NCI-H526 (cell line): ENCODE measurements around the gene CEBPE.
A peak's percentile ranks its signal among the peaks of the same experiment; 100 is the strongest.

Experiments
- DNase-seq, 2 experiments: peaks; one replicate each; lab custom pipeline; 2025; lab: John Stamatoyannopoulos, UW

Gene CEBPE

GRCh38 chr14:23143911-23144310, 24.9 kb upstream of the CEBPE start:
- DNase-seq: no peak

GRCh38 chr14:23142826-23143225, 23.8 kb upstream of the CEBPE start:
- DNase-seq: no peak

- no peak for DNase-seq
Measured at GRCh38 chr14:23141706-23142444, 22.8 kb upstream of the CEBPE start.

- no peak for DNase-seq
Measured at GRCh38 chr14:23140371-23140770, 21.3 kb upstream of the CEBPE start.

- no peak for DNase-seq
Measured at GRCh38 chr14:23139874-23140273, 20.8 kb upstream of the CEBPE start.

- DNase-seq: no peak
Measured at GRCh38 chr14:23137813-23138535, 18.9 kb upstream of the CEBPE start.

GRCh38 chr14:23137192-23137812, 18.2 kb upstream of the CEBPE start:
- DNase-seq: no peak

GRCh38 chr14:23136566-23137133, 17.6 kb upstream of the CEBPE start:
- DNase-seq: no peak

- no peak for DNase-seq
Measured at GRCh38 chr14:23132970-23133369, 13.9 kb upstream of the CEBPE start.

GRCh38 chr14:23131482-23131881, 12.4 kb upstream of the CEBPE start:
- no peak for DNase-seq

GRCh38 chr14:23130871-23131270, 11.8 kb upstream of the CEBPE start:
- no peak for DNase-seq

GRCh38 chr14:23129759-23130316, 10.8 kb upstream of the CEBPE start:
- no peak for DNase-seq

GRCh38 chr14:23128969-23129758, 10.1 kb upstream of the CEBPE start:
- no peak for DNase-seq

- DNase-seq: no peak
Measured at GRCh38 chr14:23127861-23128260, 8.8 kb upstream of the CEBPE start.

GRCh38 chr14:23126548-23127278, 7.7 kb upstream of the CEBPE start:
- DNase-seq: no peak

- no peak for DNase-seq
Measured at GRCh38 chr14:23125933-23126524, 7.0 kb upstream of the CEBPE start.

- DNase-seq: no peak
Measured at GRCh38 chr14:23125011-23125410, 6.0 kb upstream of the CEBPE start.

GRCh38 chr14:23124337-23124954, 5.4 kb upstream of the CEBPE start:
- DNase-seq: no peak

GRCh38 chr14:23123419-23123818, 4.4 kb upstream of the CEBPE start:
- DNase-seq: peak in 1 of 2 experiments; percentile 13

- DNase-seq: no peak
Measured at GRCh38 chr14:23122086-23122485, 3.0 kb upstream of the CEBPE start.
